HCT116 (cell line): Measurements from ENCODE around the gene REEP6.

Experiments
- ATF3 ChIP-seq: IDR thresholded peaks from 2 replicates; pipeline ENCODE4 v1.6.1; 2012
- CTCF ChIP-seq, 3 experiments: fragments of 200-600 bp in 1 of 3; sonication (generic) in 1 of 3; IDR thresholded peaks in 2 of 3; conservative IDR thresholded peaks in 1 of 3; 2 replicates each; pipeline ENCODE4 v1.5.1; 2012 to 2017; ENCODE audit warnings: low read depth in 2 of 3, low read length in 2 of 3, antibody characterized with exemption in 1 of 3, borderline replicate concordance in 1 of 3, control low read depth in 1 of 3, mild to moderate bottlenecking in 1 of 3, mixed read lengths in 1 of 3, mixed run types in 1 of 3, moderate library complexity in 1 of 3; ENCODE audit not compliant: insufficient read depth in 1 of 3
- ELF1 ChIP-seq: IDR thresholded peaks from 2 replicates; pipeline ENCODE4 v1.6.1; 2012; ENCODE audit warnings: low read depth, borderline replicate concordance
- EZH2 ChIP-seq: fragments of 200-600 bp; sonication (generic); IDR thresholded peaks from 2 replicates; pipeline ENCODE4 v1.6.1; 2017; ENCODE audit warnings: antibody characterized with exemption, mixed run types
- EZH2phosphoT487 ChIP-seq: fragments of 200-600 bp; IDR thresholded peaks from 2 replicates; pipeline ENCODE4 v1.6.1; 2018; ENCODE audit warnings: antibody characterized with exemption, borderline replicate concordance
- MAX ChIP-seq: IDR thresholded peaks from 2 replicates; pipeline ENCODE4 v1.6.1; 2012
- POLR2A ChIP-seq: IDR thresholded peaks from 2 replicates; pipeline ENCODE4 v1.7.0; 2011; ENCODE audit warnings: borderline replicate concordance; ENCODE audit not compliant: insufficient read depth, insufficient read length; ENCODE audit errors: extremely low read depth
- POLR2AphosphoS5 ChIP-seq: IDR thresholded peaks from 2 replicates; pipeline ENCODE4 v1.6.1; 2011; ENCODE audit warnings: mild to moderate bottlenecking, low read depth, low read length, moderate library complexity
- RAD21 ChIP-seq: IDR thresholded peaks from 2 replicates; pipeline ENCODE4 v1.6.1; 2012; ENCODE audit warnings: low read depth, mild to moderate bottlenecking
- REST ChIP-seq: IDR thresholded peaks from 2 replicates; pipeline ENCODE4 v1.6.1; 2012; ENCODE audit warnings: low read depth
- TCF7L2 ChIP-seq: IDR thresholded peaks from 2 replicates; pipeline ENCODE4 v1.7.0; 2011; ENCODE audit warnings: borderline replicate concordance, inconsistent platforms; ENCODE audit not compliant: insufficient read depth, insufficient read length; ENCODE audit errors: extremely low read depth
- ZNF274 ChIP-seq: fragments of 200-500 bp; sonication (Bioruptor generic); IDR thresholded peaks from 2 replicates; pipeline ENCODE4 v1.6.1; 2014; ENCODE audit warnings: mild to moderate bottlenecking, low read depth, low read length, inconsistent platforms

GRCh38 chr19:1467215-1467489 lies 23.8 kb upstream of the REEP6 start:
- no peak for TF ChIP-seq CTCF (IDR thresholded peaks at IDR 0.05 in 2 of 3, conservative IDR thresholded peaks at IDR 0.05 in 1 of 3; ENCODE audit: borderline replicate concordance in 1 of 3, insufficient read depth in 1 of 3, low read depth in 2 of 3, low read length in 2 of 3)
- TF ChIP-seq EZH2: no peak
- TF ChIP-seq ELF1: no peak
- TF ChIP-seq ZNF274: no peak
- TF ChIP-seq TCF7L2: no peak
- no peak for TF ChIP-seq MAX
- TF ChIP-seq POLR2A: no peak
- TF ChIP-seq RAD21: no peak
- no peak for TF ChIP-seq POLR2AphosphoS5
- no peak for TF ChIP-seq REST
- no peak for TF ChIP-seq ATF3
- no peak for TF ChIP-seq EZH2phosphoT487
